ENCODE data around the gene MYMX. TPM values are rescaled to one million over a fixed set of nuclear protein-coding genes. Genes with fewer than 3 reads are reported as not detected.

The MYMX gene
- total RNA-seq, 1 experiment from 2014 or later = not detected

DNA sequence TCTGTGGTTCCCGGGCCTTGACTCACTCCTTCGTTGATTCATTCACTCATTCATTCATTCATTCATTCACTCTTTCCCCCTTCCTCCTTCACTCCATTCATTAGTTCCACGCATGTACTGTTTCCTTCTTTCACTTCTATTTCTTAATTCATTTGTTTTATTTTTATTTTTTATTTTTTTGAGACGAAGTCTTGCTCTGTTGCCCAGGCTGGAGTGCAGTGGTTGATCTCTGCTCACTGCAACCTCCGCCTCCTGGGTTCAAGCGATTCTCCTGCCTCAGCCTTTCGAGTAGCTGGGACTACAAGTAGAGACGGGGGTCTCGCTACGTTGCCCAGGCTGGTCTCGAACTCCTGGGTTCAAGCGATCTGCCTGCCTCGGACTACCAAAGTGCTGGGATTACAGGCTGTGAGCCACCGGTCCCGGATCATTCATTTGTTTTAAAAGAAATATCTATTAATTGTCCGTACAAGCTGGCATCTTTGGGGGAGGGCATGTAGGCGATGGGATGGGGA lies 49.1 kb downstream of the MYMX start:
- no peak for DNase-seq
- intact Hi-C loops (cut with micrococcal nuclease) = loop anchor here (5.0 kb wide), 1 partner anchor 37 kb away; no protein-coding TSS in a partner anchor
- Histone ChIP-seq H3K9me3 (ENCODE audit: low read length) (no peaks in the 10 kb centered on the region), H3F3A (ENCODE audit: low read length, unreplicated experiment) (no peaks in the 10 kb centered on the region), H4K20me1 (ENCODE audit: low read length) (no peaks in the 10 kb centered on the region), H3K36me3 (ENCODE audit: low read depth, low read length) (no peaks in the 10 kb centered on the region), H2AFZ (ENCODE audit: low read length) (no peak overlapping the region), H3K27me3 (ENCODE audit: low read length) (peaks cover 14% of the 10 kb centered on the region), H3K4me2 (ENCODE audit: low read length) (no peak overlapping the region), H3K9ac (ENCODE audit: low read length) (no peak overlapping the region), H3K9me2 (replicated peaks; ENCODE audit: low read length) (no peaks in the 10 kb centered on the region), H3K79me2 (ENCODE audit: low read length) (peaks cover 24% of the 10 kb centered on the region), H3K27ac (ENCODE audit: low read length) (no peak overlapping the region), H3K4me1 (ENCODE audit: insufficient read depth, low read length) (peaks cover 23% of the 10 kb centered on the region), H3K4me3 (ENCODE audit: low read length) (no peak overlapping the region; the same call in 1 of the 2 replicates)
- CTCF ChIA-PET = no interaction called here
- TF ChIP-seq EZH2 (IDR thresholded peaks at IDR 0.05; ENCODE audit: low read length, unreplicated experiment) (no peak), EZH2phosphoT487 (IDR thresholded peaks at IDR 0.05; ENCODE audit: borderline replicate concordance, low read length) (no peak)
- TF ChIP-seq, protein P1, sequence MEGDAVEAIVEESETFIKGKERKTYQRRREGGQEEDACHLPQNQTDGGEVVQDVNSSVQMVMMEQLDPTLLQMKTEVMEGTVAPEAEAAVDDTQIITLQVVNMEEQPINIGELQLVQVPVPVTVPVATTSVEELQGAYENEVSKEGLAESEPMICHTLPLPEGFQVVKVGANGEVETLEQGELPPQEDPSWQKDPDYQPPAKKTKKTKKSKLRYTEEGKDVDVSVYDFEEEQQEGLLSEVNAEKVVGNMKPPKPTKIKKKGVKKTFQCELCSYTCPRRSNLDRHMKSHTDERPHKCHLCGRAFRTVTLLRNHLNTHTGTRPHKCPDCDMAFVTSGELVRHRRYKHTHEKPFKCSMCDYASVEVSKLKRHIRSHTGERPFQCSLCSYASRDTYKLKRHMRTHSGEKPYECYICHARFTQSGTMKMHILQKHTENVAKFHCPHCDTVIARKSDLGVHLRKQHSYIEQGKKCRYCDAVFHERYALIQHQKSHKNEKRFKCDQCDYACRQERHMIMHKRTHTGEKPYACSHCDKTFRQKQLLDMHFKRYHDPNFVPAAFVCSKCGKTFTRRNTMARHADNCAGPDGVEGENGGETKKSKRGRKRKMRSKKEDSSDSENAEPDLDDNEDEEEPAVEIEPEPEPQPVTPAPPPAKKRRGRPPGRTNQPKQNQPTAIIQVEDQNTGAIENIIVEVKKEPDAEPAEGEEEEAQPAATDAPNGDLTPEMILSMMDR (conservative IDR thresholded peaks at IDR 0.05; ENCODE audit: low read depth, low read length) = no peak
- BruUV-seq (replicated peaks) = no TSS peak
- POLR2A ChIA-PET (ENCODE audit: unreplicated experiment) = no interaction called here
- ATAC-seq = no peak

- TF ChIP-seq EZH2phosphoT487 (IDR thresholded peaks at IDR 0.05; ENCODE audit: borderline replicate concordance, low read length) (no peak), EZH2 (IDR thresholded peaks at IDR 0.05; ENCODE audit: low read length, unreplicated experiment) (no peak)
- TF ChIP-seq, protein P1 (conservative IDR thresholded peaks at IDR 0.05; ENCODE audit: low read depth, low read length) = no peak
- Histone ChIP-seq H3K9me3 (ENCODE audit: low read length) (no peaks in the 10 kb centered on the region), H2AFZ (ENCODE audit: low read length) (no peak overlapping the region), H3K9me2 (replicated peaks; ENCODE audit: low read length) (no peaks in the 10 kb centered on the region), H4K20me1 (ENCODE audit: low read length) (no peaks in the 10 kb centered on the region), H3F3A (ENCODE audit: low read length, unreplicated experiment) (no peaks in the 10 kb centered on the region), H3K79me2 (ENCODE audit: low read length) (peaks cover 24% of the 10 kb centered on the region), H3K9ac (ENCODE audit: low read length) (no peak overlapping the region), H3K27me3 (ENCODE audit: low read length) (peaks cover 19% of the 10 kb centered on the region), H3K36me3 (ENCODE audit: low read depth, low read length) (no peaks in the 10 kb centered on the region), H3K27ac (ENCODE audit: low read length) (no peak overlapping the region), H3K4me1 (ENCODE audit: insufficient read depth, low read length) (peaks cover 23% of the 10 kb centered on the region), H3K4me3 (ENCODE audit: low read length) (no peak overlapping the region), H3K4me2 (ENCODE audit: low read length) (no peak overlapping the region)
- BruUV-seq (replicated peaks) = no TSS peak
- ChIA-PET CTCF (interaction anchor here (0.6 kb wide), 1 partner anchor 187 kb away, joined by 3 read pairs; no protein-coding TSS in a partner anchor), POLR2A (ENCODE audit: unreplicated experiment) (no interaction called here)
- no peak for DNase-seq
- intact Hi-C loops (cut with micrococcal nuclease) = loop anchor here (5.0 kb wide), 1 partner anchor 36 kb away; no protein-coding TSS in a partner anchor
- ATAC-seq = no peak
Observed at GRCh38 chr6:44266347-44266746, 49.6 kb downstream of the MYMX start.

GRCh38 chr6:44267252-44267651 lies 50.5 kb downstream of the MYMX start:
- CTCF ChIA-PET = interaction anchor here (0.6 to 1.9 kb wide), 2 partner anchors 72 to 186 kb away, joined by 3 to 7 read pairs; no protein-coding TSS in a partner anchor
- no peak for ATAC-seq

More at GRCh38 chr6:44267252-44267651, 50.5 kb downstream of the MYMX start:
- intact Hi-C loops (cut with micrococcal nuclease) = loop anchor here (5.0 kb wide), 1 partner anchor 35 kb away; no protein-coding TSS in a partner anchor
- TF ChIP-seq EZH2phosphoT487 (IDR thresholded peaks at IDR 0.05; ENCODE audit: borderline replicate concordance, low read length) = no peak
- TF ChIP-seq, protein P1 (conservative IDR thresholded peaks at IDR 0.05; ENCODE audit: low read depth, low read length) = no peak
- TF ChIP-seq EZH2 (IDR thresholded peaks at IDR 0.05; ENCODE audit: low read length, unreplicated experiment) = no peak
- no peaks in the 10 kb centered on the region for H3K36me3 ChIP-seq (ENCODE audit: low read depth, low read length)
- DNase-seq = no peak
- no peak overlapping the region for H2AFZ ChIP-seq (ENCODE audit: low read length)
- POLR2A ChIA-PET (ENCODE audit: unreplicated experiment) = no interaction called here
- no peaks in the 10 kb centered on the region for H3K9me3 ChIP-seq (ENCODE audit: low read length)
- no peak overlapping the region for H3K27ac ChIP-seq (ENCODE audit: low read length)
- peaks cover 24% of the 10 kb centered on the region for H3K79me2 ChIP-seq (ENCODE audit: low read length)
- no TSS peak for BruUV-seq (replicated peaks)
- H4K20me1 ChIP-seq (ENCODE audit: low read length) = no peaks in the 10 kb centered on the region
- H3K9me2 ChIP-seq (replicated peaks; ENCODE audit: low read length) = no peaks in the 10 kb centered on the region
- no peak overlapping the region for H3K4me3 ChIP-seq (ENCODE audit: low read length)
- peaks cover 28% of the 10 kb centered on the region for H3K27me3 ChIP-seq (ENCODE audit: low read length)
- peaks cover 23% of the 10 kb centered on the region for H3K4me1 ChIP-seq (ENCODE audit: insufficient read depth, low read length)
- H3K9ac ChIP-seq (ENCODE audit: low read length) = no peak overlapping the region
- H3K4me2 ChIP-seq (ENCODE audit: low read length) = no peak overlapping the region
- no peaks in the 10 kb centered on the region for H3F3A ChIP-seq (ENCODE audit: low read length, unreplicated experiment)

Data from PC-3 (cell line).